ENCODE results near the gene LHPP.
"Not testable (repeated sequence)": the region's sequence is repeated elsewhere in the genome, so short reads cannot be mapped to it uniquely, and the experiment has no call there.

The LHPP gene

DNA sequence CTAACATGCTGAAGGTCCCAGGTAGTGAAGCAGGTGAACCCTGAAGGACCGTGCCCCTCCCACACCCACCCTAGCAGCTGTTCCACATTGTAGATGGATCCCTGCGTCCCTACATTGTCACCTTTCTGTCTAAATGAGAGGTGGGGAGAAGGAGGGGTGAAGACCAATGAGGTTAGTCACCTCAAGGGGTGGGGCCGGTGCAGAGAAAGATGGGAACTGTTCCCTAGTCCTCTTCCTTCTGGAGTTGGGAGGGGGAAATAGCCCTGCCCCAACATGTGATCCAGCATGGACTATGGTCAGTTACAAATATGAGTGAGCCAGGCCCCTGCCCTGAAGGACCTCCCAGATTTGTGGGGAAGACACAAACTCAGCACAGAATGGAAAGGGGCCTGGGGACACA lies 124.5 kb downstream of the LHPP start:
- Mint-ChIP-seq H3K27ac (peak overlapping the region in 1 of 3 experiments; percentile 59), H3K27me3 (ENCODE audit: low read depth) (peaks cover 8% of the 10 kb centered on the region), H3K4me3 (no peak overlapping the region), H3K4me1 (peaks cover 25% of the 10 kb centered on the region), H3K9me3 (peaks cover 22% of the 10 kb centered on the region), H3K36me3 (ENCODE audit: low read depth) (peaks cover 20% of the 10 kb centered on the region)
- TF ChIP-seq, protein P1, sequence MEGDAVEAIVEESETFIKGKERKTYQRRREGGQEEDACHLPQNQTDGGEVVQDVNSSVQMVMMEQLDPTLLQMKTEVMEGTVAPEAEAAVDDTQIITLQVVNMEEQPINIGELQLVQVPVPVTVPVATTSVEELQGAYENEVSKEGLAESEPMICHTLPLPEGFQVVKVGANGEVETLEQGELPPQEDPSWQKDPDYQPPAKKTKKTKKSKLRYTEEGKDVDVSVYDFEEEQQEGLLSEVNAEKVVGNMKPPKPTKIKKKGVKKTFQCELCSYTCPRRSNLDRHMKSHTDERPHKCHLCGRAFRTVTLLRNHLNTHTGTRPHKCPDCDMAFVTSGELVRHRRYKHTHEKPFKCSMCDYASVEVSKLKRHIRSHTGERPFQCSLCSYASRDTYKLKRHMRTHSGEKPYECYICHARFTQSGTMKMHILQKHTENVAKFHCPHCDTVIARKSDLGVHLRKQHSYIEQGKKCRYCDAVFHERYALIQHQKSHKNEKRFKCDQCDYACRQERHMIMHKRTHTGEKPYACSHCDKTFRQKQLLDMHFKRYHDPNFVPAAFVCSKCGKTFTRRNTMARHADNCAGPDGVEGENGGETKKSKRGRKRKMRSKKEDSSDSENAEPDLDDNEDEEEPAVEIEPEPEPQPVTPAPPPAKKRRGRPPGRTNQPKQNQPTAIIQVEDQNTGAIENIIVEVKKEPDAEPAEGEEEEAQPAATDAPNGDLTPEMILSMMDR (IDR thresholded peaks at IDR 0.05; ENCODE audit: unreplicated experiment in 3 of 3) = no peak

DNA sequence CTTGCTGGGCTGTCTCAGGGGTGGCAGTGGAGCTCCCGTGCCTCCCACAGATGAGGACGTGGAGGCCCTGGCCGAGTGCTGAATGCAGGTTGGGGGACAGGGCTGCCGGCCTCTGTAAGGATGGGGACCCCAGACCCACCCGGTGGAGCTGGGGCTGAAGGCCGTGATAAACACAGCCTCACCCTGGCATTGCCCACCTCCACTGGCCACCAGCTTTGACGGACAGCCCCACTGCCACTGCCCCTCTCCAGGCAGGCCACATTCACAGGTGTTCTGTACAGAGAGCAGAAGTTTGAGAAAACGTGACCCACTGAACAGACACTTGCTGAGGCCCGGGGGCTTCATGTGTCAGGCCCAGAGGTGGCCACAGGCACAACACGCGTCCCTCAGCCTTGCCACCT lies 126.2 kb downstream of the LHPP start:
- Mint-ChIP-seq H3K36me3 (ENCODE audit: low read depth) (peaks cover 12% of the 10 kb centered on the region), H3K27ac (peak overlapping the region in 1 of 3 experiments; percentile 60)
- TF ChIP-seq, protein P1 (IDR thresholded peaks at IDR 0.05; ENCODE audit: unreplicated experiment in 3 of 3) = no peak

DNA sequence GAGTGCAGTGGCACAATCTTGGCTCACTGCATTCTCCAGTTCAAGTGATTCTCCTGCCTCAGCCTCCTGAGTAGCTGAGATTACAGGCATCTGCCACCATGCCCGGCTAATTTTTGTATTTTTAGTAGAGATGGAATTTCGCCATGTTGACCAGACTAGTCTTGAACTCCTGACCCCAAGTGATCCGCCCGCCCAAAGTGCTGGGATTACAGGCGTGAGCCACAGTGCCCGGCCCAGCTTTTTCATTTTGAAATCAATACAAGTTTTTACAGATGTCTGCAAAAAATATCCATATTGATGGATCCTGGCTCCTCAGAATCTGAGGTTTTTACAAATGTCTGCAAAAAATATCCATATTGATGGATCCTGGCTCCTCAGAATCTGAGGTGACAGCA lies 126.7 kb downstream of the LHPP start:
- peaks cover 25% of the 10 kb centered on the region for H3K4me1 Mint-ChIP-seq
- H3K36me3 Mint-ChIP-seq (ENCODE audit: low read depth); H3K4me3 Mint-ChIP-seq: not testable (repeated sequence)
- H3K27ac Mint-ChIP-seq = peak overlapping the region in 1 of 3 experiments; percentile 60
- H3K9me3 Mint-ChIP-seq = peaks cover 14% of the 10 kb centered on the region
- peaks cover 12% of the 10 kb centered on the region for H3K27me3 Mint-ChIP-seq (ENCODE audit: low read depth)

More for the DNA sequence above, 126.2 kb downstream of the LHPP start:
- Mint-ChIP-seq H3K4me3 (no peak overlapping the region), H3K27me3 (ENCODE audit: low read depth) (peaks cover 12% of the 10 kb centered on the region), H3K9me3 (peaks cover 16% of the 10 kb centered on the region), H3K4me1 (peaks cover 25% of the 10 kb centered on the region)

DNA sequence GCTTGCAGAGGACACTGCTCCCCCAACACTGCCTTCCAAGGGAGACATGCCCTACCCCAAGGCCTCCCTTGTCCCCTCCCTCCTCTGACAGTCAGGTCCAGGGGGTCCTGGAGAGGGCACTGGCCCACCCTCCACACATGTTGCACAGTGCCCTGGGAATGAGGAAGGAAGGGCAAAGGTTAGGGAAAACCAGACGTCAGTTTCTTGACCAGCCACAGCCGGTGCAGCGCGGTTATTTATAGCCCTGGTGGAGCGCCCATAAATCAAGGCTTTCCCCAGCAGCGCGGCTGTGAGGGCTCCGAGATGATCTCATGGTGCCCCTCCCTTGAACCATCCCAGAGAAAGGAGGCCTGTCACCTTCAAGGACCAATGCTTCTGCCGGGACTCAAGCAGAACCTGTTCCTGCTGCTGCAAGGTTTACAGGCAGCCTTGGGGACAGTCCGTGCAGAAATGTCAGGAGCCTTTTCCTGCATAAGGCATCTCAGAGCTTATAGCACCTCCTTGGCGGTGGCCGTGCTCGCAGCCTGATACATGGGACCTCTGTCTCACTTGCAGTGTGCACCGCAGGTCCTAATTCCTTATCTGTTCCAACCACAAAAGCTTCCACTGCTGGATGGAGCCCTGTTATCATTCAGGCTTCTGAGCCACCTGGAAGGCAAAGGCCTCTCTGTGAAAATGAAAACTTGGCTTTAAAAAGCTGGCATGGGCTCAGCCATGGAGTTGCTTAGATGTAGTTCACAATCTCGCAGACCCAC lies 127.3 kb downstream of the LHPP start:
- peaks cover 12% of the 10 kb centered on the region for H3K27me3 Mint-ChIP-seq (ENCODE audit: low read depth)
- H3K9me3 Mint-ChIP-seq = peaks cover 9% of the 10 kb centered on the region
- no peak overlapping the region for H3K4me3 Mint-ChIP-seq
- H3K27ac Mint-ChIP-seq = peak overlapping the region in 2 of 3 experiments; percentile 60 to 65
- TF ChIP-seq, protein P1 (IDR thresholded peaks at IDR 0.05; ENCODE audit: unreplicated experiment in 3 of 3) = no peak
- peaks cover 25% of the 10 kb centered on the region for H3K4me1 Mint-ChIP-seq
- H3K36me3 Mint-ChIP-seq (ENCODE audit: low read depth) = peaks cover 5% of the 10 kb centered on the region

DNA sequence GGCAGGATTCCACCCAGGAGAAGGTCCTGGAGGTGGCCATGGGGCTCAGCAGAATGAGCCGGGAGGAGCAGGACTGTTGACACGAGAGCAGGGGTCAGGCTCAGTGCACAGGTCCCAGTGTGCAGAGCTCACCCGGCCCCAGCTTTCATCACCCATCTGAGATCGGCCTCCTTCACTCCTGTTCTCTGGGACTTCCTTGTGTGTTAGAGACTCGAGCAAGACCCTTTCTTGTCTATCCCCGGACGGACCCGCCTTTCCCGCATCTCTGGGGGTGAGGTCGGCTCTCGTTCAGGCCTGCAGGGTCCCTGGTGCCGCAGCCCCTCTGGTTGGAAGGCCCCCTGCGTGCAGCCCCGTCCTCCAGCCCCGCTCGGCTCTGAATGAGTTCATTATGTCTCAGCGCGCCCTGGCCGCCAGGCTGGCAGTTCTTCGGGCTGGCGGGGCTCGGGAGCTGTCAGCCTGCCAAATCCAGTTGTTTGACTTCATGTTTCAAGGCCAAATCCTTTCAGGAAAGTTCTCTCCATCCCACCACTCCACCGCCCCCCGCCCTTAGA lies 127.9 kb downstream of the LHPP start:
- H3K4me3 Mint-ChIP-seq = no peak overlapping the region
- H3K4me1 Mint-ChIP-seq = peaks cover 25% of the 10 kb centered on the region
- H3K27me3 Mint-ChIP-seq (ENCODE audit: low read depth) = peaks cover 12% of the 10 kb centered on the region
- TF ChIP-seq, protein P1 (IDR thresholded peaks at IDR 0.05; ENCODE audit: unreplicated experiment in 3 of 3) = no peak
- peaks cover 4% of the 10 kb centered on the region for H3K36me3 Mint-ChIP-seq (ENCODE audit: low read depth)
- H3K27ac Mint-ChIP-seq = peak overlapping the region; percentile 26 to 65 (median 60)
- H3K9me3 Mint-ChIP-seq = peaks cover 9% of the 10 kb centered on the region

DNA sequence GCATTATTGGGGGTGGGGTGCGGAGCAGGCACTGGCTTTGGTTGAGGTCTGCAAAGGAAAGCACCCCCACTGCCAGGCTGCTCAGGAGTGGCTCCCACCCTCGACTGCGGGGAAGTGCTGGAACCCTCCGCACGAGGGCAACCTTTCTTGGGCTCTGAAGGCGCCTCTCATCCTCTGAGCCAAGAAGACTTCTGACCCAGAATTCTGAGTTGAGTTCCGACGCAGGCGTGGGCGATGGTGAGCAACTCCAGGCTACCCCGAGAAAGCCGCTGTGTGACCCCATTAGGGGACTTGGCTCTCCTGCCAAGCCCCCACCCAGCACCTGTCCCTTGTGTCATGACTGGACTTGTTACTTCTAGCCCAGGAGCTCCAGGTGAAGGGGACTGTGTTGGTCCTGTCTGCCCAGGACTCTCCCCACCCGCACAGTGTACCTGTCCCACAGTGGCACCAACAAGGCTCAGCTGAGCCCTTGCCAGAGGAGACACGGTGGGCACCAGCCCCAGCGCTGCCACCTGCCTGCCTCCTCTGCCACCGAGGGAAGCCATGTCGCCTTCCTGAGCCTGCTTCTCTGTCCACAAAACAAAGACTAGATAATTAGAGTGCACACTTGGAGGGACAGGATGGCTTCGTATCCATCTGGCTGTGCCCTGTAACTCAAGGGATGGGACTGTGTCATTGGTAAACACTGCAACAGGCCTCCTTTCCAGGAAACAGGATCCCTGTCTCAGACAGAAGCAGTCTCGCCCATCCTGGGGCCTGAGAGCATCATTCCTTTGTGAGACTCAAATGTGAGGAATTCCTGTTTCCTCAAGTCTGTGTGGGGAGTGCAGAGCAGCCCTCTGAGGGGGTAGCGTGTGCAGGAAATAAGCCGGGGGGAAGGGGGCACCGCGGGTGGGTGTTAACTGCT lies 128.8 kb downstream of the LHPP start:
- peak overlapping the region in 2 of 3 experiments; percentile 26 to 60 for H3K27ac Mint-ChIP-seq
- H3K4me1 Mint-ChIP-seq = peaks cover 25% of the 10 kb centered on the region
- peaks cover 12% of the 10 kb centered on the region for H3K27me3 Mint-ChIP-seq (ENCODE audit: low read depth)
- H3K36me3 Mint-ChIP-seq (ENCODE audit: low read depth) = peaks cover 4% of the 10 kb centered on the region
- TF ChIP-seq, protein P1 (IDR thresholded peaks at IDR 0.05; ENCODE audit: unreplicated experiment in 3 of 3) = no peak
- H3K4me3 Mint-ChIP-seq = peak overlapping the region in 1 of 3 experiments; percentile 43
- peaks cover 9% of the 10 kb centered on the region for H3K9me3 Mint-ChIP-seq
